COR-L47 (cell line): Measurements from ENCODE around the gene CMIP.
"Not testable (repeated sequence)": the region's sequence is repeated elsewhere in the genome, so short reads cannot be mapped to it uniquely, and the experiment has no call there.

Experiments used
- DNase-seq: peaks from one replicate; lab custom pipeline; 2025; lab: John Stamatoyannopoulos, UW

CMIP gene

GRCh38 chr16:81517629-81518438 is 73.2 kb downstream of the CMIP start:
- no peak for DNase-seq

GRCh38 chr16:81518439-81518757 is 73.8 kb downstream of the CMIP start:
- no peak for DNase-seq

DNA sequence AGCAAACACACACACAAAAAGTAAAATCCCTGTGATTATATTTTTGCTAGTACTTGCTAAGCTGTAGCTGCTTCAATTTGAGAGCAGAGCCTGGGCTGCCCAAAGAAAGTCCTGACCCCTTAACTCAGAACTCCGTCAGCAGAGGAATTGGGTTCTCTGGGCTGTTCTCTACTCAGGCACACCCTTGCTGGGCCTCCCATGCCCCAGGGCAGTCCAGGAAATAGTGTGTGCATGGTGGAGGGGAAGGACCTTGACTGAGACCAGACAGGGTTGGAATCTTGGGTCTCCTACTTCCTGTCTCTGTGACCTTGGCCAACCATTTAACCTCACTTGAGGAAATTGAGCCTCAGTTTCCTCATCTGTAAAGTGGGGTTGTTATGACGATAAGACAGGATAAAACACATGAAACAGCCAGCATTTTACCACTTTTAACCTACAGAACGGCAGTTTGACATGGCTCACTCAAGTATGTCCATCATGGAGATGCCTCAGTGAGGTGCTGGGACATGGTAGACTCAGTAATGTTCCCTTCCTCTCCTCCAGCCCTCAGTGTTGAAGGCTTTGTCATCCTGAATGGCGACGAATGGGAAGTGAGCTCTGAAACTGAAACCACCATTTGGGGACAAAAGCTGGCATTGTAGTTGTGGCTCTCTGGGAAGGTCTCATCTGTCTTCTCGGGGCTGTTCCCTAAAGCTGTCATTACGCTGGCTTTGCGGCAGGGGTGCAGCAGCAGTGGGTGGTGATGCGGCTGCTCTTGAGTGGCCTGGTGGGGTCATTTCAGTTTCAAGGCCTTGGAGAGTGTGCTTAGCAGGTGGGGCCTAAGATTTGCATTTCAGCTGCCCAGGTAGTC is 74.9 kb downstream of the CMIP start:
- DNase-seq = no peak

DNA sequence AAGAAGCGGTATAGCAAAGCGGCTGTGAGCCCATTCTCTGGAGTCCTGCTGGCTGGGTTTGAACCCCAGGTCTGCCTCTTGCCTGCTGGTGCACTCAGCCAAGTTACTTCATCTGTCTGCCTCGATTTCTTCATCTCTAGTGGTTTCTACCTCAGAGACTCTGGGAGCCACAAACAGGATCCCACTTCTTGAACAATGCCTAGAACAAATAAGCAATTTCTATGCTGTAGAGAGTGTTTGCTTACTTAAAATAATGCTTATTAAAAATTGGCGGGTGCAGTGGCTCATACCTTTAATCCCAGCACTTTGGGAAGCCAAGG is 75.5 kb downstream of the CMIP start:
- DNase-seq = no peak

DNA sequence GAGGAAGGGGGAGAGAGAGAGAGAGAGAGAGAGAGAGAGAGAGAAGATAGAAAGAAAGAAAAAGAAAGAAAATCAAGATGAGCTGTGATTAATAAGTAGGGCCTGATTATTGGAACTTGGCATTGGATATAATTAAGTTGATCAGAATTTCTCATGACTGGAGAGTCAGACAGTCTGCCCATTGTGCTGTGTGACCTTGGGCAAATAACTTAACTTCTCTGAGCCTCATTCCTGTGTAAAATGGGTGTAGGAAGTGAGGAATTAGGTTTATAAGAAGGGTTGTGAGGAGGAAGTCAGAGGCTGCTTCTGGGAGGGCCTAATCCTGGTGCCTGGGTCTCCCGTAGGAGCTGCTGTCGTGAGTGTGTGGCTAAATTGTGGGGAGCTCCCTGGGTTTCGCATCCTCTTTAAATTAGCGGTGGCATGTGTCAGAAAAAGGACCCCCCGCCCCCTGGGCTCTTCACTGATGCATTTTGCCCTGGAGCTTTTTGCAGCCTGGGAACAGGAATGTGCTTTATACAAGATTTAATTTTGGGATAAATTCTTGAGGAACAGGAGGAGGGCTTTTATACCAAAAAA is 76.0 kb downstream of the CMIP start:
- no peak for DNase-seq

- no peak for DNase-seq
Observed at GRCh38 chr16:81521141-81521626, 76.6 kb downstream of the CMIP start.

DNA sequence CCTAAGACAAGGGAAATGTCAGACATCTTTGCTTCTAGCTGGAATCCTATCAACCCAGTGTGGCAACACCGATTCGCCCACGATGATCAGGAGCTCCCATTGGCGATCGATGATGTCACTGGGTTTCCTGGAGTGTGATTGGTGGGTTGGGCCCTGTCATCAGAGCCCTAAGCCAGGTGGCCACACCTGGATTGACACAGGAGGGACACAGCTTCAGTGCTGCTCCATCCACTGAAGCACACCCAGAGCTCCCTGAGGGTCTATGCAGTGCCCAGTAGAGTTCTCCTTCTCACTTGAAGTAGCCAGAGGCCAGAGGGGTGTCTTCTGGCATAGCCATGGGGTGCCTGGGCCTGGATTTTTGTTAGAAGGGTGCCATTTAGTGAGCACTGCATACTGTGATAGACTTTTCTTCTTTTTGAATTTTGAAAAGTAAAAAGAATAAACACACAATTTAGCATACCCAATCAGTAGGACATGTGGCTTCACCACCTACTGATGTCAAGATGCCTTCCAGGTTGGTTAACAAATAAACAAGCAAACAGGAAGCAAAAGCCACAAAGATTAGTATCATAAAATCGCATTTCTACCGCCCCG is 77.6 kb downstream of the CMIP start:
- no peak for DNase-seq

- not testable (repeated sequence) for DNase-seq
Observed at GRCh38 chr16:81522851-81523250, 78.2 kb downstream of the CMIP start.

GRCh38 chr16:81523387-81524115 is 78.9 kb downstream of the CMIP start:
- no peak for DNase-seq

DNA sequence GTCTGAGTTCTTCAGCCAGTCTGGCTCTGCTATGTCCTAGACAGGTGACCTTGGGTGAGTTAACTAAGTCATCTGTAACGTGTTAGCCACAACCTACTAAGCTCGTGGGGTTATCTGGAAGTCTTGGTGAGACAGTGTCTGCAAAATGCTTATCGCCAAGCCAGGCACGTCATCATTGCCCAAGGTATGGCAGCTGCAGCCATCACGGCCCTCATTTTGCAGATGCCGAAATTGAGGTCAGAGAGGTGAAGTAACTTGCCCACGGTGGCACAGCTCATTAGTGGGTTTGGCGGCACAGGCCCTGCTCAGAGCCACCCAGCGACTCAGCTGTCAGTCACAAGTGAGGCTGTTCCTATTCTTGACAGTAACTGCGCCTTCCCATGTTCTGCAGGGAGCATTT is 79.8 kb downstream of the CMIP start:
- DNase-seq = no peak

- DNase-seq = not testable (repeated sequence)
Observed at GRCh38 chr16:81524885-81525284, 80.3 kb downstream of the CMIP start.

GRCh38 chr16:81526199-81526598 is 81.6 kb downstream of the CMIP start:
- DNase-seq = no peak

GRCh38 chr16:81526935-81527334 is 82.3 kb downstream of the CMIP start:
- DNase-seq = no peak

DNA sequence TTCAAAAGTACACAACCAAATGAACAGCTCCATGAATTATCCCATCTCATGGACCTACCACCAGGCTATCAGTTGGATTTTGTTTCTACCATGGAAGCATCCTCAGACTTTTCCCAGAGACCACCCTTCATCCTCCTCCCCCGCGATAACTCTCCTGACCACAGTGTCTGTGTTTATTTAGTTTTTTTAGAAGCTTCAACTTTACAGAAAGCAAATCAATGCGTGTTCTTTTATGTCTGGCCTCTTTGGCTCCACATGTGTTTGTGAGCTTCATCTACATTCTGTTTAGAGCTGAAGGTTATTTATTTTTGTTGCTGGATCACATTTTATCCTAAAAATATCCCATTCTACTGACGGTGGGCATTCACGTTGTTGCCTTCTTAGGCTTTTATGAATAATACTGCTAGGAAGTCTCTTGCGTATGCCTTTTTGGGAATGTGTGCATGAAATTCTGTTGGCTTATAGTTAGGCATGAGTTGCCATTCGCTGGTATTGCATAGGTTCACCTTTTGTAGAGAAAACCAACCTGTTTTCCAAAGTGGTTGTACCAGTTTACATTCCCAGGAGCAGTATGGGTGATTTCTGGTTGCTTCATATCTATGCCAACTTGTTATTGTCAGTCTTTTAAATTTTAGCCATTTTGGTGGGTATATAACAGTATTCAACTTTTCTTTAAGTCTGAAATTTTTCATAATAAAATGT is 83.0 kb downstream of the CMIP start:
- DNase-seq = no peak

DNA sequence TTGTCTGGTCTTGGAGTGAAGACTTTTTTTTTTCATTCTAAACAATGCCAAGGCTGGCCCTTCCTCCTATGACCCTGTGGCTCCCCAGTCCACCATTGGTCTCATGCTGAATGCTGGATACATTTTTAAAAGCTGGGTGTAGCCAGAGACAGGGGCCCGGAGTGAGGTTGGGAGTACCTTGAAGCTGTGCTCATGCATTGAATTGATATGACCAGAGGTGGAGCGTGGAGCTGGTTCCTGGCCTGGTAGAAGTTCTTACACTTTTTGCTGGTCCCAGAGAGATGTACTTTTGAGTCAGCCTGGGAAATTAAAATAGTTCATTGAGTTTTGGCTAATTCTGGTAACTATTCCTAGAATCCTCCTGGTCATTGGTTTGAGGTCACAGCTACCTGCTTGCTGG is 83.6 kb downstream of the CMIP start:
- no peak for DNase-seq

DNA sequence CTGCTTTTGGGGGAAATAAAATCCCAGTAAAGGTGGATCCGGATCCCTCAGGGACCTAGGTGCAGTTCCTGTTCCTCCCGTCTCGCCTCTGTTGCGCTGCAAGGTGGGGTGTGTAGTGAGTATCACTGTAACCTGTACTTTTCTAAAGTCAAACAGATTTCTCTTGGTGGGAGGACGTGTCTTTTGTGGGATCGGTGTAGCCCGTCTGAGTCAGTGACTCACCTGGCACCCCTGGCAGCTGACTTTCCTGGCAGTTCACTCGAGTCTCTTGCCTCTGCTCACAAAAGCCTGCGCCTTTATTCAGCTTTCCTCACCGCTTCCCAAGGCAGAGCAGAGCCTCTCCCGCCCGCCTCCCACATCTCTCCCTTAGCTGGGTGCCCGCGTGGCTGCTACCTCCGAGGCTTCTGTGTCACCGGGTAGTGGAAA is 85.7 kb downstream of the CMIP start:
- DNase-seq = no peak

- no peak for DNase-seq
Observed at GRCh38 chr16:81530814-81531213, 86.2 kb downstream of the CMIP start.

DNA sequence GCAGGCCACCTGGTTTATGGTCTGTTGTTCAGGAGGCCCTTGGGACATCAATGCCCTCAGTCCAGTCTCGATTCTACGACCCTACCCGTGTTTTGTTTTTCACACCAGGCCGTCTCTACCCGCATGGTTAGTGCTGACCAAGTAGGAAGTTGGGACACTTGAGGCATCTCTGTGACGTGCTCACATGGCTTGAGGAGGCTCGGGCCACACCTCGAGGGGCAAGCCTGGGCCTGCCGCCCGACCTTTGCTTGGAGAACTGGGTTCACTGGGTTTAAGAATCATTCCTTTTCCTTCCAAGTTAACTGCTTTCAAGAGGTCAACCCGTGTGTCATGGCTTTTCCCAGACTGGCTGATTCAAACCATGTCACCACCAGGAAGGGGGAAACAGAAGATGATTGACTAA is 86.8 kb downstream of the CMIP start:
- no peak for DNase-seq

GRCh38 chr16:81532491-81533174 is 88.0 kb downstream of the CMIP start:
- DNase-seq = no peak

- no peak for DNase-seq
Observed at GRCh38 chr16:81533175-81533507, 88.5 kb downstream of the CMIP start.
